ENCODE data around the gene ADCY2.

ADCY2 gene

GRCh38 chr5:7753181-7753580 lies 357.2 kb downstream of the ADCY2 start:
- DNase-seq = no peak

GRCh38 chr5:7753596-7753995 lies 357.7 kb downstream of the ADCY2 start:
- no peak for DNase-seq

GRCh38 chr5:7754490-7754889 lies 358.6 kb downstream of the ADCY2 start:
- DNase-seq = no peak

- peak; percentile 78 to 83 for DNase-seq
Measured at GRCh38 chr5:7754997-7755596, 359.2 kb downstream of the ADCY2 start.

GRCh38 chr5:7755958-7756357 lies 360.0 kb downstream of the ADCY2 start:
- DNase-seq = no peak

GRCh38 chr5:7756453-7756852 lies 360.5 kb downstream of the ADCY2 start:
- DNase-seq = no peak

GRCh38 chr5:7759257-7759871 lies 363.4 kb downstream of the ADCY2 start:
- DNase-seq = no peak

- no peak for DNase-seq
Measured at GRCh38 chr5:7759951-7760580, 364.1 kb downstream of the ADCY2 start.

- DNase-seq = no peak
Measured at GRCh38 chr5:7762267-7762666, 366.3 kb downstream of the ADCY2 start.

GRCh38 chr5:7763621-7764072 lies 367.7 kb downstream of the ADCY2 start:
- DNase-seq = no peak

- no peak for DNase-seq
Measured at GRCh38 chr5:7764452-7764851, 368.5 kb downstream of the ADCY2 start.

GRCh38 chr5:7770436-7770835 lies 374.5 kb downstream of the ADCY2 start:
- no peak for DNase-seq

GRCh38 chr5:7772141-7772540 lies 376.2 kb downstream of the ADCY2 start:
- DNase-seq = no peak

GRCh38 chr5:7773178-7773577 lies 377.2 kb downstream of the ADCY2 start:
- no peak for DNase-seq

GRCh38 chr5:7776442-7776841 lies 380.5 kb downstream of the ADCY2 start:
- no peak for DNase-seq

- DNase-seq = no peak
Measured at GRCh38 chr5:7779019-7780005, 383.4 kb downstream of the ADCY2 start.

- no peak for DNase-seq
Measured at GRCh38 chr5:7781899-7782298, 386.0 kb downstream of the ADCY2 start.

- DNase-seq = no peak
Measured at GRCh38 chr5:7784683-7785380, 388.9 kb downstream of the ADCY2 start.

GRCh38 chr5:7787770-7788169 lies 391.8 kb downstream of the ADCY2 start:
- no peak for DNase-seq

- DNase-seq = no peak
Measured at GRCh38 chr5:7789567-7789966, 393.6 kb downstream of the ADCY2 start.

GRCh38 chr5:7793895-7794294 lies 398.0 kb downstream of the ADCY2 start:
- DNase-seq = no peak

- DNase-seq = no peak
Measured at GRCh38 chr5:7794311-7794710, 398.4 kb downstream of the ADCY2 start.

- DNase-seq = no peak
Measured at GRCh38 chr5:7794823-7795222, 398.9 kb downstream of the ADCY2 start.
